GM12878 (cell line): Measurements from ENCODE around the gene SEMA4C. TPM values are rescaled to one million over a fixed set of nuclear protein-coding genes. Genes with fewer than 3 reads are reported as not detected.

Source experiments
- ATAC-seq: fragments of 200-7000 bp; cut with Tn5 transposase; 3 replicates; pipeline ENCODE4 v1.9.1; 2020; ENCODE audit warnings: mild to moderate bottlenecking, moderate library complexity
- BruUV-seq: library from RNA; stranded (reverse); fragments of 400-500 nt; replicated peaks from 2 replicates; lab custom pipeline; 2021; lab: Mats Ljungman, UMichigan
- CTCF ChIA-PET: fragments of 300-600 bp; sonication (Branson Sonifier 250); formaldehyde crosslinking; extraction: SDS; loops from one replicate; lab custom pipeline; 2021; ENCODE audit warnings: inconsistent platforms; lab: Yijun Ruan, JAX
- POLR2A ChIA-PET: fragments of 350-600 bp; formaldehyde crosslinking; extraction: SDS; loops from one replicate; lab custom pipeline; 2021; ENCODE audit warnings: inconsistent platforms; lab: Charles Lee
- RAD21 ChIA-PET: fragments of 300-600 bp; sonication (Branson Sonifier 250); formaldehyde crosslinking; loops from one replicate; lab custom pipeline; 2023; ENCODE audit warnings: antibody characterized with exemption; ENCODE audit not compliant: unreplicated experiment; lab: Charles Lee
- SMC1A ChIA-PET: fragments of 300-600 bp; sonication (Branson Sonifier 250); formaldehyde crosslinking; loops from one replicate; lab custom pipeline; 2023; ENCODE audit not compliant: unreplicated experiment, uncharacterized antibody; lab: Charles Lee
- DNase-seq: peaks from one replicate; pipeline ENCODE4 v3.0.0-alpha.2; 2011; ENCODE audit warnings: low read depth, low spot score
- FAIRE-seq: peaks from 3 replicates; lab custom pipeline; 2011; peaks lifted over from hg19 to GRCh38; lab: Jason Lieb, UNC
- H2AFZ ChIP-seq: 2 replicates; pipeline ENCODE4 v1.6.0; 2011; ENCODE audit warnings: low read depth, low read length, control low read depth; ENCODE audit not compliant: control insufficient read depth
- H3K27ac ChIP-seq: 2 replicates; pipeline ENCODE4 v1.5.1; 2011; ENCODE audit warnings: control low read depth; ENCODE audit not compliant: control insufficient read depth, insufficient read depth
- H3K27me3 ChIP-seq, 2 experiments: replicated peaks in 1 of 2; 2 replicates each; pipeline versions ENCODE4 v1.6.0 to v1.6.1; 2011; ENCODE audit warnings: low read length in 1 of 2; ENCODE audit not compliant: control insufficient read depth in 2 of 2, insufficient read depth in 2 of 2
- H3K36me3 ChIP-seq, 2 experiments: 2 replicates each; pipeline ENCODE4 v1.5.1; 2011; ENCODE audit warnings: low read length in 1 of 2; ENCODE audit not compliant: control insufficient read depth in 2 of 2, insufficient read depth in 2 of 2
- H3K4me1 ChIP-seq: 2 replicates; pipeline ENCODE4 v1.6.1; 2011; ENCODE audit warnings: mild to moderate bottlenecking, low read length, moderate library complexity, mixed read lengths; ENCODE audit not compliant: control insufficient read depth, insufficient read depth
- H3K4me2 ChIP-seq: 2 replicates; pipeline ENCODE4 v1.6.0; 2011; ENCODE audit warnings: control low read depth; ENCODE audit not compliant: control insufficient read depth, insufficient read depth
- H3K4me3 ChIP-seq: fragments of 200-600 bp; sonication (generic); 2 replicates; pipeline ENCODE4 v1.5.1; 2016
- H3K79me2 ChIP-seq: 2 replicates; pipeline ENCODE4 v1.6.0; 2011; ENCODE audit warnings: low read length; ENCODE audit not compliant: control insufficient read depth, insufficient read depth
- H3K9ac ChIP-seq: 2 replicates; pipeline ENCODE4 v1.8.0; 2011; ENCODE audit warnings: low read length, control low read depth, mixed read lengths; ENCODE audit not compliant: control insufficient read depth, insufficient read depth
- H3K9me3 ChIP-seq: replicated peaks from 3 replicates; pipeline ENCODE4 v1.5.1; 2011; ENCODE audit warnings: mild to moderate bottlenecking, low read length; ENCODE audit not compliant: control insufficient read depth, insufficient read depth
- H4K20me1 ChIP-seq: 2 replicates; pipeline ENCODE4 v1.6.0; 2011; ENCODE audit not compliant: control insufficient read depth, insufficient read depth
- BCLAF1 ChIP-seq: fragments of 450-650 bp; IDR thresholded peaks from 2 replicates; pipeline ENCODE4 v1.6.1; 2017; ENCODE audit warnings: antibody characterized with exemption, mild to moderate bottlenecking, moderate library complexity
- NFXL1 ChIP-seq: fragments of 450-650 bp; IDR thresholded peaks from 2 replicates; pipeline ENCODE4 v1.6.1; 2017; ENCODE audit warnings: antibody characterized with exemption, mild to moderate bottlenecking, borderline replicate concordance
- NR2C2 ChIP-seq: IDR thresholded peaks from 2 replicates; pipeline ENCODE4 v1.6.1; 2011; ENCODE audit warnings: borderline replicate concordance, low read depth; ENCODE audit not compliant: control insufficient read depth, insufficient read length
- SUZ12 ChIP-seq: fragments of 200-600 bp; sonication (generic); IDR thresholded peaks from one replicate; pipeline ENCODE4 v1.6.1; 2018; ENCODE audit warnings: antibody characterized with exemption, mild to moderate bottlenecking; ENCODE audit not compliant: unreplicated experiment
- TAF1 ChIP-seq: IDR thresholded peaks from 2 replicates; pipeline ENCODE4 v1.6.1; 2011; ENCODE audit warnings: mild to moderate bottlenecking, low read depth, low read length, borderline replicate concordance
- ZBED1 ChIP-seq: IDR thresholded peaks from 2 replicates; pipeline ENCODE4 v1.6.1; 2016; ENCODE audit warnings: borderline replicate concordance
- WGBS: methylation state at CpG from one replicate; pipeline ENCODE4 v1.1.6; 2016; ENCODE audit warnings: low lambda C conversion rate; ENCODE audit not compliant: insufficient replicate concordance, insufficient coverage; ENCODE audit errors: missing lambda C conversion rate; 5-methylcytosine and 5-hydroxymethylcytosine counted together
- in situ Hi-C: fragments of 300-500 bp; cut with MboI; formaldehyde crosslinking; loops from 9 replicates; pipeline ENCODE4 v1.14.3; 2018; ENCODE audit warnings: mixed read lengths
- intact Hi-C: fragments of 100-400 bp; cut with micrococcal nuclease; formaldehyde crosslinking; loops from one replicate; pipeline ENCODE4 v1.14.2; 2022; ENCODE audit not compliant: unreplicated experiment
- polyA plus RNA-seq, 11 experiments: library from polyadenylated mRNA; depleted of rRNA in 4 of 11; unstranded in 6 of 11; stranded (reverse) in 5 of 11; fragments of >200 nt; fragmentation: Nextera tagmentation in 4 of 11; fragmentation: Illumina TruSeq in 1 of 11; extraction: Ambion mirVana in 4 of 11; extraction: Trizol in 1 of 11; gene quantifications; 1 replicate in 1 of 11; 2 replicates in 10 of 11; pipeline versions ENCODE4 v1.2.1 to v1.2.3, GENCODE V29; 2011 to 2016; ENCODE audit warnings: inconsistent platforms in 2 of 11, missing spikeins in 2 of 11, low read depth in 1 of 11
- total RNA-seq, 4 experiments: library from RNA; depleted of rRNA in 3 of 4; stranded (reverse); fragments of >200 nt in 3 of 4; fragmentation: Illumina TruSeq in 1 of 4; extraction: Trizol in 1 of 4; gene quantifications; 2 replicates each; pipeline versions ENCODE4 v1.2.1 to v1.2.3, GENCODE V29; 2013 to 2021
- TF ChIP-seq, protein P1 (sequence below): IDR thresholded peaks from 2 replicates; pipeline ENCODE4 v1.6.1; 2012; ENCODE audit warnings: low read depth, low read length, improper control_type of control experiment

Gene SEMA4C
- total and polyA plus RNA-seq, 10 of the 15 experiments (the other 5 are each of a cell fraction or from before 2014, with no cell fraction given) = 0.06 to 21.6 (median 6.8) TPM

- Histone ChIP-seq H3K9me3 (no peaks in the 10 kb centered on the region), H2AFZ (no peak overlapping the region), H3K9ac (no peak overlapping the region), H3K27ac (no peak overlapping the region), H4K20me1 (no peaks in the 10 kb centered on the region), H3K4me2 (no peak overlapping the region), H3K4me1 (no peaks in the 10 kb centered on the region; the same call in 1 of the 2 replicates), H3K4me3 (no peak overlapping the region), H3K27me3 (no peaks in the 10 kb centered on the region), H3K36me3 (no peaks in the 10 kb centered on the region), H3K79me2 (no peaks in the 10 kb centered on the region)
- DNase-seq (no peak), ATAC-seq (no peak), FAIRE-seq (no peak)
- ChIA-PET SMC1A (interaction anchor here (0.7 to 1.1 kb wide), 2 partner anchors 11 to 18 kb away, joined by 3 read pairs; no protein-coding TSS in a partner anchor), CTCF (no interaction called here), POLR2A (no interaction called here), RAD21 (no interaction called here)
- in situ Hi-C loops (no loop called here), intact Hi-C loops (no loop called here)
- TF ChIP-seq, protein P1, sequence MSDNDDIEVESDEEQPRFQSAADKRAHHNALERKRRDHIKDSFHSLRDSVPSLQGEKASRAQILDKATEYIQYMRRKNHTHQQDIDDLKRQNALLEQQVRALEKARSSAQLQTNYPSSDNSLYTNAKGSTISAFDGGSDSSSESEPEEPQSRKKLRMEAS = no peak
- no peak for TF ChIP-seq TAF1
- TF ChIP-seq BCLAF1 = no peak
- no peak for TF ChIP-seq NFXL1
- no peak for TF ChIP-seq NR2C2
- TF ChIP-seq SUZ12 = no peak
- TF ChIP-seq ZBED1 = no peak
- WGBS = 43% methylated on average over 9 of the region's 9 CpGs
- no TSS peak for BruUV-seq
Measured at GRCh38 chr2:96883306-96883705, 13.4 kb upstream of the SEMA4C start.
